GM12864 (cell line): Measurements from ENCODE around the gene VPS13D.

ENCODE experiments used
- DNase-seq: peaks from one replicate; pipeline ENCODE4 v3.0.0-alpha.2; 2011; ENCODE audit warnings: low read depth
- H3K4me3 ChIP-seq: 2 replicates; pipeline ENCODE4 v1.5.1; 2011; ENCODE audit warnings: mild to moderate bottlenecking, low read depth, low read length, control low read depth
- TF ChIP-seq, protein P1 (sequence below): IDR thresholded peaks from 2 replicates; pipeline ENCODE4 v1.5.1; 2011; ENCODE audit warnings: low read depth, mild to moderate bottlenecking, moderate library complexity, low read length, control low read depth, inconsistent platforms; ENCODE audit errors: missing control alignments

The VPS13D gene

GRCh38 chr1:12436817-12437599, 207.2 kb downstream of the VPS13D start:
- no peak for DNase-seq
- TF ChIP-seq, protein P1, sequence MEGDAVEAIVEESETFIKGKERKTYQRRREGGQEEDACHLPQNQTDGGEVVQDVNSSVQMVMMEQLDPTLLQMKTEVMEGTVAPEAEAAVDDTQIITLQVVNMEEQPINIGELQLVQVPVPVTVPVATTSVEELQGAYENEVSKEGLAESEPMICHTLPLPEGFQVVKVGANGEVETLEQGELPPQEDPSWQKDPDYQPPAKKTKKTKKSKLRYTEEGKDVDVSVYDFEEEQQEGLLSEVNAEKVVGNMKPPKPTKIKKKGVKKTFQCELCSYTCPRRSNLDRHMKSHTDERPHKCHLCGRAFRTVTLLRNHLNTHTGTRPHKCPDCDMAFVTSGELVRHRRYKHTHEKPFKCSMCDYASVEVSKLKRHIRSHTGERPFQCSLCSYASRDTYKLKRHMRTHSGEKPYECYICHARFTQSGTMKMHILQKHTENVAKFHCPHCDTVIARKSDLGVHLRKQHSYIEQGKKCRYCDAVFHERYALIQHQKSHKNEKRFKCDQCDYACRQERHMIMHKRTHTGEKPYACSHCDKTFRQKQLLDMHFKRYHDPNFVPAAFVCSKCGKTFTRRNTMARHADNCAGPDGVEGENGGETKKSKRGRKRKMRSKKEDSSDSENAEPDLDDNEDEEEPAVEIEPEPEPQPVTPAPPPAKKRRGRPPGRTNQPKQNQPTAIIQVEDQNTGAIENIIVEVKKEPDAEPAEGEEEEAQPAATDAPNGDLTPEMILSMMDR, result no peak
- no peak overlapping the region for H3K4me3 ChIP-seq

GRCh38 chr1:12437629-12438028, 207.8 kb downstream of the VPS13D start:
- DNase-seq, result no peak
- TF ChIP-seq, protein P1, result no peak

GRCh38 chr1:12438349-12438924, 208.6 kb downstream of the VPS13D start:
- TF ChIP-seq, protein P1, result no peak
- H3K4me3 ChIP-seq, result no peak overlapping the region
- DNase-seq, result peak; percentile 46

More at GRCh38 chr1:12437629-12438028, 207.8 kb downstream of the VPS13D start:
- H3K4me3 ChIP-seq, result no peak overlapping the region

GRCh38 chr1:12439073-12439472, 209.2 kb downstream of the VPS13D start:
- DNase-seq, result no peak
- TF ChIP-seq, protein P1, result no peak

GRCh38 chr1:12441414-12442105, 211.7 kb downstream of the VPS13D start:
- no peak for DNase-seq
- H3K4me3 ChIP-seq, result no peak overlapping the region
- TF ChIP-seq, protein P1, result no peak

More at GRCh38 chr1:12439073-12439472, 209.2 kb downstream of the VPS13D start:
- no peak overlapping the region for H3K4me3 ChIP-seq

DNA sequence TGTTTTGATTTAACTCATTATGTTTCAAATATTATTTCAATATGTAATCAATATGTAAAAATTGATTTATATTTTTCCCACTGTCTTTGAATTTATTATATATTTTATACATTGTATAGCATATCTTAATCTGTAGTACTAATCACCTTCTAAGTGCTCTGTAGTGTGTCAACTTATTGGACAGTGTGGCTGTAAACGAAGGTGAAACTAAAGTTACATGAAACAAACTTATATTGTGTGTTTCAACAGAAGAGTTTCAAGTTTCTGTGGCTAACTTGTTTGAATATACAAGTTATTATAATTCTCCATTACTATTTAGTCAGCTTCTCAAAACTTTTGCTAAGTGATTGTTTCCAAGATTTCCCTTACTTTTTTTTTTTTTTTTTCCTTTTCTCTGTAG, 212.4 kb downstream of the VPS13D start:
- DNase-seq, result no peak
- TF ChIP-seq, protein P1, result no peak
- no peak overlapping the region for H3K4me3 ChIP-seq
